Fibroblast of pulmonary artery (primary cell): ENCODE results near the gene MINDY4.

Experiments
- DNase-seq: peaks from one replicate; pipeline ENCODE4 v3.0.0-alpha.2; 2010; ENCODE audit warnings: low read depth
- H3K4me3 ChIP-seq: replicated peaks from 2 replicates; pipeline ENCODE4 v1.5.1; 2011; ENCODE audit warnings: low read depth, mild to moderate bottlenecking, control low read depth, low read length, moderate library complexity
- TF ChIP-seq, protein P1 (sequence below): IDR thresholded peaks from 2 replicates; pipeline ENCODE4 v1.5.1; 2011; ENCODE audit warnings: mild to moderate bottlenecking, control low read depth, low read length, inconsistent platforms; ENCODE audit errors: missing control alignments

The MINDY4 gene

DNA sequence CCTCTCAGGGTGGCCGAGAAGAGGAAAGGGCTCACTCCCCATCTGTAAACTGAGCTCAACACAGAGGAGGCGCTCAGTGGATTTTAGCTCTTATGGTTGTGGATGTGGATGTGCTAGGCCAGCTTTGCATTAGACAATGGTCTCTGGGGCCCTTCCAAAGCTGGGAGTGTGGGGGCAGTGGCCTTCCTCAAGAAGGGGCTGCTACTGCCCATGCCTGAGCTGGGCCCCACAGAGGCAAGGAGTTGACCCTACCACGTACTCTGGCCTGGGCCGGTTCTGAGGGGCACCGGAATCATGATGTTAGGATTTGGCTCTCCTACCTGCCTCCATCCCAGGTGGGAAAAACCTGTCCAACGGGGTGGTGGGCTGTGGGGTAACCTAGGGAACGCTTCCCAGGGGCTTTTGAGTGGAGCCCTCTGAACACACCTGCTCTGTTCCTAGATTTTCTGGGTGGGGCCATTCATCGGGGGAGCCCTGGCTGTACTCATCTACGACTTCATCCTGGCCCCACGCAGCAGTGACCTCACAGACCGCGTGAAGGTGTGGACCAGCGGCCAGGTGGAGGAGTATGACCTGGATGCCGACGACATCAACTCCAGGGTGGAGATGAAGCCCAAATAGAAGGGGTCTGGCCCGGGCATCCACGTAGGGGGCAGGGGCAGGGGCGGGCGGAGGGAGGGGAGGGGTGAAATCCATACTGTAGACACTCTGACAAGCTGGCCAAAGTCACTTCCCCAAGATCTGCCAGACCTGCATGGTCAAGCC, 152.0 kb downstream of the MINDY4 start:
- no peak for DNase-seq
- TF ChIP-seq, protein P1, sequence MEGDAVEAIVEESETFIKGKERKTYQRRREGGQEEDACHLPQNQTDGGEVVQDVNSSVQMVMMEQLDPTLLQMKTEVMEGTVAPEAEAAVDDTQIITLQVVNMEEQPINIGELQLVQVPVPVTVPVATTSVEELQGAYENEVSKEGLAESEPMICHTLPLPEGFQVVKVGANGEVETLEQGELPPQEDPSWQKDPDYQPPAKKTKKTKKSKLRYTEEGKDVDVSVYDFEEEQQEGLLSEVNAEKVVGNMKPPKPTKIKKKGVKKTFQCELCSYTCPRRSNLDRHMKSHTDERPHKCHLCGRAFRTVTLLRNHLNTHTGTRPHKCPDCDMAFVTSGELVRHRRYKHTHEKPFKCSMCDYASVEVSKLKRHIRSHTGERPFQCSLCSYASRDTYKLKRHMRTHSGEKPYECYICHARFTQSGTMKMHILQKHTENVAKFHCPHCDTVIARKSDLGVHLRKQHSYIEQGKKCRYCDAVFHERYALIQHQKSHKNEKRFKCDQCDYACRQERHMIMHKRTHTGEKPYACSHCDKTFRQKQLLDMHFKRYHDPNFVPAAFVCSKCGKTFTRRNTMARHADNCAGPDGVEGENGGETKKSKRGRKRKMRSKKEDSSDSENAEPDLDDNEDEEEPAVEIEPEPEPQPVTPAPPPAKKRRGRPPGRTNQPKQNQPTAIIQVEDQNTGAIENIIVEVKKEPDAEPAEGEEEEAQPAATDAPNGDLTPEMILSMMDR: no peak
- H3K4me3 ChIP-seq: no peak overlapping the region

DNA sequence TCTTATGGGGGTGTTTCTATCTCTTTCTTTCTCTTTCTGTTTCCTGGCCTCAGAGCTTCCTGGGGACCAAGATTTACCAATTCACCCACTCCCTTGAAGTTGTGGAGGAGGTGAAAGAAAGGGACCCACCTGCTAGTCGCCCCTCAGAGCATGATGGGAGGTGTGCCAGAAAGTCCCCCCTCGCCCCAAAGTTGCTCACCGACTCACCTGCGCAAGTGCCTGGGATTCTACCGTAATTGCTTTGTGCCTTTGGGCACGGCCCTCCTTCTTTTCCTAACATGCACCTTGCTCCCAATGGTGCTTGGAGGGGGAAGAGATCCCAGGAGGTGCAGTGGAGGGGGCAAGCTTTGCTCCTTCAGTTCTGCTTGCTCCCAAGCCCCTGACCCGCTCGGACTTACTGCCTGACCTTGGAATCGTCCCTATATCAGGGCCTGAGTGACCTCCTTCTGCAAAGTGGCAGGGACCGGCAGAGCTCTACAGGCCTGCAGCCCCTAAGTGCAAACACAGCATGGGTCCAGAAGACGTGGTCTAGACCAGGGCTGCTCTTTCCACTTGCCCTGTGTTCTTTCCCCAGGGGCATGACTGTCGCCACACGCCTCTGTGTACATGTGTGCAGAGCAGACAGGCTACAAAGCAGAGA, 152.7 kb downstream of the MINDY4 start:
- no peak overlapping the region for H3K4me3 ChIP-seq
- TF ChIP-seq, protein P1: no peak
- DNase-seq: no peak

DNA sequence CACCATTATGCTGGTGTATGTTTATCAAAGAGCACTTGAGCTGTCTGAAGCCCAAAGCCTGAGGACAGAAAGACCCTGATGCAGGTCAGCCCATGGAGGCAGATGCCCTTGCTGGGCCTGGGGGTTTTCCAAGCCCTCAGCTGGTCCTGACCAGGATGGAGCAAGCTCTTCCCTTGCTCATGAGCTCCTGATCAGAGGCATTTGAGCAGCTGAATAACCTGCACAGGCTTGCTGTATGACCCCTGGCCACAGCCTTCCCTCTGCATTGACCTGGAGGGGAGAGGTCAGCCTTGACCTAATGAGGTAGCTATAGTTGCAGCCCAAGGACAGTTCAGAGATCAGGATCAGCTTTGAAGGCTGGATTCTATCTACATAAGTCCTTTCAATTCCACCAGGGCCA, 153.4 kb downstream of the MINDY4 start:
- DNase-seq: no peak
- TF ChIP-seq, protein P1: no peak
- no peak overlapping the region for H3K4me3 ChIP-seq

DNA sequence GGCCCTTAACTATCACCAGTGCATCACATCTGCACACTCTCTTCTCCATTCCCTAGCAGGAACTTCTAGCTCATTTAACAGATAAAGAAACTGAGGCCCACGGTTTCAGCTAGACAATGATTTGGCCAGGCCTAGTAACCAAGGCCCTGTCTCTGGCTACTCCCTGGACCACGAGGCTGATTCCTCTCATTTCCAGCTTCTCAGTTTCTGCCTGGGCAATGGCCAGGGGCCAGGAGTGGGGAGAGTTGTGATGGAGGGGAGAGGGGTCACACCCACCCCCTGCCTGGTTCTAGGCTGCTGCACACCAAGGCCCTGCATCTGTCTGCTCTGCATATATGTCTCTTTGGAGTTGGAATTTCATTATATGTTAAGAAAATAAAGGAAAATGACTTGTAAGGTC, 153.9 kb downstream of the MINDY4 start:
- TF ChIP-seq, protein P1: no peak
- no peak for DNase-seq
- H3K4me3 ChIP-seq: no peak overlapping the region

DNA sequence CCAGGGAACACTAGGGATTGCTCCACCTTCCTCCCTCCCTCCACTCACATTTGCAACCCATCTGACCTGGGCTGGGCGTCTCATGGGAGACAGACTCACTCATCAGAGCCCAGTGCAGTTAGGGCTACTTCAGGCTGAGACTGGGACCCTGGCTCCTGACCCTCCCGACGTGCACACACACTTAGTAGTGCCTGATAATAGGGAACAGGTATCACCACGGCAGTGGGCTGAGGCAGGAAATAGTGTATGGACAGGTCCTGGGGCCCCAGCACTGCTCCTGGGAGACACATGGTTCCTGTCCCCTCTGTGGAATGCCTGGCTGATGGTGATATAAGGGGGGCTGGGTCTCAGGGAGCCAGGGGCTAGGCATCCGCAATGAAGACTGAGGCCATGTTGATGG, 154.7 kb downstream of the MINDY4 start:
- DNase-seq: no peak
- TF ChIP-seq, protein P1: no peak
- H3K4me3 ChIP-seq: no peak overlapping the region

DNA sequence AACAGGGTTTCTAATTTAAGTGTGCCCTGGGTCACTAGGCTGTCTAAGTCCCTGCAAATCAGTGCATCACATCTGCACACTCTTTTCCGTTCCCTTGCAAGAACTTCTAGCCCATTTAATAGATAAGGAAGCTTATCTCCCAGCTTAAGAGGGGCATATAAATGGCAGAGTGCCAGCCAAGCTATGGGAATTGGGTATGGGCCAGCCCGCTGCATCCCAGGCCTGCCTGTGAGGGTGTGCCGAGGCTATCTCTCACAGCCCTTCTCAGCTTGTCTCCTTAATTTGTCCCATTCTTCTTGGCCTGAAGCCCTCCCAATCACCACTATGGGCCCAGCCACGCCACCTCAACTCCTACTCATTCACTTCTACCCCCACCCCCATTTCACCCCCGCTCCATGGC, 155.1 kb downstream of the MINDY4 start:
- no peak for DNase-seq
- no peak overlapping the region for H3K4me3 ChIP-seq
- TF ChIP-seq, protein P1: no peak
